Liver (tissue), 3 donors: ENCODE measurements around the gene PRXL2C.

Experiments
- ATF3 ChIP-seq: IDR thresholded peaks from 2 replicates; pipeline ENCODE4 v1.6.1; 2016; ENCODE audit warnings: antibody characterized with exemption
- CTCF ChIP-seq: fragments of 150-350 bp; IDR thresholded peaks from 2 replicates; pipeline ENCODE4 v1.5.1; 2017; ENCODE audit warnings: improper control_type of control experiment, low read depth, low read length; ENCODE audit not compliant: missing input control
- EGR1 ChIP-seq, 2 donors: IDR thresholded peaks; 2 replicates each; pipeline ENCODE4 v1.6.1; 2016 to 2018; ENCODE audit warnings: antibody characterized with exemption in 2 of 2, low read depth in 2 of 2
- HNF4G ChIP-seq: IDR thresholded peaks from 2 replicates; pipeline ENCODE4 v1.6.1; 2016; ENCODE audit warnings: antibody characterized with exemption
- JUND ChIP-seq, 2 donors: IDR thresholded peaks; 2 replicates each; pipeline ENCODE4 v1.6.1; 2016; ENCODE audit warnings: antibody characterized with exemption in 2 of 2
- MAX ChIP-seq: IDR thresholded peaks from 2 replicates; pipeline ENCODE4 v1.6.1; 2016; ENCODE audit warnings: antibody characterized with exemption
- NR2F2 ChIP-seq: IDR thresholded peaks from 2 replicates; pipeline ENCODE4 v1.6.1; 2016; ENCODE audit warnings: antibody characterized with exemption
- RAD21 ChIP-seq, 2 donors: IDR thresholded peaks; 2 replicates each; pipeline ENCODE4 v1.6.1; 2016; ENCODE audit warnings: antibody characterized with exemption in 2 of 2, mild to moderate bottlenecking in 2 of 2
- REST ChIP-seq: IDR thresholded peaks from 2 replicates; pipeline ENCODE4 v1.6.1; 2016; ENCODE audit warnings: antibody characterized with exemption, mild to moderate bottlenecking
- SP1 ChIP-seq: IDR thresholded peaks from 2 replicates; pipeline ENCODE4 v1.6.1; 2018; ENCODE audit warnings: antibody characterized with exemption, mild to moderate bottlenecking
- YY1 ChIP-seq: IDR thresholded peaks from 2 replicates; pipeline ENCODE4 v1.6.1; 2016; ENCODE audit warnings: antibody characterized with exemption, mild to moderate bottlenecking
- donor health status: healthy.
- donor health status: healthy.

- TF ChIP-seq RAD21 (IDR thresholded peaks at IDR 0.05) (no peak), CTCF (no peak), NR2F2 (no peak), MAX (no peak), EGR1 (IDR thresholded peaks at IDR 0.05; ENCODE audit: low read depth in 2 of 2) (no peak), YY1 (no peak), JUND (IDR thresholded peaks at IDR 0.05) (no peak), SP1 (no peak), HNF4G (no peak), ATF3 (no peak), REST (no peak)
These were observed 6.6 kb upstream of the PRXL2C start for GRCh38 chr9:96661711-96662110.
